SK-N-SH (cell line): ENCODE data around the gene FGGY.

Source experiments
- EP300 ChIP-seq, 2 experiments: IDR thresholded peaks; 2 replicates each; pipeline versions ENCODE4 v1.4.0 to v1.6.1; 2012; ENCODE audit warnings: borderline replicate concordance in 1 of 2, low read depth in 1 of 2, low read length in 1 of 2
- FOXM1 ChIP-seq: IDR thresholded peaks from 2 replicates; pipeline ENCODE4 v1.4.0; 2012; ENCODE audit warnings: low read depth, mild to moderate bottlenecking
- POLR2AphosphoS5 ChIP-seq: IDR thresholded peaks from 2 replicates; pipeline ENCODE4 v1.6.1; 2012; ENCODE audit warnings: low read depth, low read length
- RCOR1 ChIP-seq: fragments of 150-350 bp; IDR thresholded peaks from 2 replicates; pipeline ENCODE4 v1.6.1; 2017; ENCODE audit warnings: antibody characterized with exemption, low read length
- SIN3A ChIP-seq: IDR thresholded peaks from 2 replicates; pipeline ENCODE4 v1.6.1; 2012; ENCODE audit warnings: low read depth, mild to moderate bottlenecking, low read length, moderate library complexity, borderline replicate concordance
- YY1 ChIP-seq: IDR thresholded peaks from 2 replicates; pipeline ENCODE4 v1.4.0; 2012; ENCODE audit warnings: low read depth, mild to moderate bottlenecking
- TF ChIP-seq, protein P1 (sequence below): fragments of 200-600 bp; sonication (generic); IDR thresholded peaks from 2 replicates; pipeline ENCODE4 v1.6.1; 2017; ENCODE audit warnings: antibody characterized with exemption, mild to moderate bottlenecking, moderate library complexity
- TF ChIP-seq, protein P2 (sequence below): IDR thresholded peaks from 2 replicates; pipeline ENCODE4 v1.6.1; 2012; ENCODE audit warnings: mild to moderate bottlenecking, low read depth, low read length, moderate library complexity

DNA sequence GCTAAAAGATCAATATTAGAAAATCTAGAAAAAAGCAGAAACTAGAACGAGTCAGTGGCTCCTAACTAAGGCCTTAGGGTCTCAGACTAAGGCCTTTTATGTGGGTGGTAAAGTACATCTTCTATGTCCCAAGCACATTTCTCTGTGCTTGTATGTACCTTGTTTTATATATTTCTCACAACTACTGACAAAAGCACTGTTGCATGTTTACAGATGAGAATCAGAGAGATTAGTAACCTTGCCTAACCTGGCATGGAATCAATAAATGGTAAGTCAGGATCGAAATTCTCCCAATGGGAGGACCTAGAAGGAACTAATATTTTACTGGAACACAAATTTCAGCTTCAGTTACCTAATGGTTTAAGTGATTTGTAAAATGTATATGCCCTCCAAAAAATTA lies 160.9 kb downstream of the FGGY start:
- TF ChIP-seq RCOR1 (no peak), YY1 (no peak), POLR2AphosphoS5 (no peak), FOXM1 (no peak), SIN3A (no peak), EP300 (IDR thresholded peaks at IDR 0.05; ENCODE audit: borderline replicate concordance in 1 of 2, low read depth in 1 of 2, low read length in 1 of 2) (no peak)
- TF ChIP-seq, protein P1, sequence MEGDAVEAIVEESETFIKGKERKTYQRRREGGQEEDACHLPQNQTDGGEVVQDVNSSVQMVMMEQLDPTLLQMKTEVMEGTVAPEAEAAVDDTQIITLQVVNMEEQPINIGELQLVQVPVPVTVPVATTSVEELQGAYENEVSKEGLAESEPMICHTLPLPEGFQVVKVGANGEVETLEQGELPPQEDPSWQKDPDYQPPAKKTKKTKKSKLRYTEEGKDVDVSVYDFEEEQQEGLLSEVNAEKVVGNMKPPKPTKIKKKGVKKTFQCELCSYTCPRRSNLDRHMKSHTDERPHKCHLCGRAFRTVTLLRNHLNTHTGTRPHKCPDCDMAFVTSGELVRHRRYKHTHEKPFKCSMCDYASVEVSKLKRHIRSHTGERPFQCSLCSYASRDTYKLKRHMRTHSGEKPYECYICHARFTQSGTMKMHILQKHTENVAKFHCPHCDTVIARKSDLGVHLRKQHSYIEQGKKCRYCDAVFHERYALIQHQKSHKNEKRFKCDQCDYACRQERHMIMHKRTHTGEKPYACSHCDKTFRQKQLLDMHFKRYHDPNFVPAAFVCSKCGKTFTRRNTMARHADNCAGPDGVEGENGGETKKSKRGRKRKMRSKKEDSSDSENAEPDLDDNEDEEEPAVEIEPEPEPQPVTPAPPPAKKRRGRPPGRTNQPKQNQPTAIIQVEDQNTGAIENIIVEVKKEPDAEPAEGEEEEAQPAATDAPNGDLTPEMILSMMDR: no peak
- TF ChIP-seq, protein P2, sequence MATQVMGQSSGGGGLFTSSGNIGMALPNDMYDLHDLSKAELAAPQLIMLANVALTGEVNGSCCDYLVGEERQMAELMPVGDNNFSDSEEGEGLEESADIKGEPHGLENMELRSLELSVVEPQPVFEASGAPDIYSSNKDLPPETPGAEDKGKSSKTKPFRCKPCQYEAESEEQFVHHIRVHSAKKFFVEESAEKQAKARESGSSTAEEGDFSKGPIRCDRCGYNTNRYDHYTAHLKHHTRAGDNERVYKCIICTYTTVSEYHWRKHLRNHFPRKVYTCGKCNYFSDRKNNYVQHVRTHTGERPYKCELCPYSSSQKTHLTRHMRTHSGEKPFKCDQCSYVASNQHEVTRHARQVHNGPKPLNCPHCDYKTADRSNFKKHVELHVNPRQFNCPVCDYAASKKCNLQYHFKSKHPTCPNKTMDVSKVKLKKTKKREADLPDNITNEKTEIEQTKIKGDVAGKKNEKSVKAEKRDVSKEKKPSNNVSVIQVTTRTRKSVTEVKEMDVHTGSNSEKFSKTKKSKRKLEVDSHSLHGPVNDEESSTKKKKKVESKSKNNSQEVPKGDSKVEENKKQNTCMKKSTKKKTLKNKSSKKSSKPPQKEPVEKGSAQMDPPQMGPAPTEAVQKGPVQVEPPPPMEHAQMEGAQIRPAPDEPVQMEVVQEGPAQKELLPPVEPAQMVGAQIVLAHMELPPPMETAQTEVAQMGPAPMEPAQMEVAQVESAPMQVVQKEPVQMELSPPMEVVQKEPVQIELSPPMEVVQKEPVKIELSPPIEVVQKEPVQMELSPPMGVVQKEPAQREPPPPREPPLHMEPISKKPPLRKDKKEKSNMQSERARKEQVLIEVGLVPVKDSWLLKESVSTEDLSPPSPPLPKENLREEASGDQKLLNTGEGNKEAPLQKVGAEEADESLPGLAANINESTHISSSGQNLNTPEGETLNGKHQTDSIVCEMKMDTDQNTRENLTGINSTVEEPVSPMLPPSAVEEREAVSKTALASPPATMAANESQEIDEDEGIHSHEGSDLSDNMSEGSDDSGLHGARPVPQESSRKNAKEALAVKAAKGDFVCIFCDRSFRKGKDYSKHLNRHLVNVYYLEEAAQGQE: no peak
